H9 (cell line): ENCODE data around the gene VOPP1. TPM values are rescaled to one million over a fixed set of nuclear protein-coding genes. Genes with fewer than 3 reads are reported as not detected.
"Not testable (repeated sequence)": the region's sequence is repeated elsewhere in the genome, so short reads cannot be mapped to it uniquely, and the experiment has no call there.

Experiments
- DNase-seq: peaks from one replicate; pipeline ENCODE4 v3.0.0-alpha.2; 2017
- H2AFZ ChIP-seq: one replicate; pipeline ENCODE4 v1.6.1; 2013; ENCODE audit warnings: mild to moderate bottlenecking, low read length, control low read depth, moderate library complexity
- H2AK5ac ChIP-seq: 2 replicates; pipeline ENCODE4 v1.6.1; 2013; ENCODE audit warnings: low read length, control low read depth, mixed read lengths; ENCODE audit not compliant: insufficient read length
- H2BK120ac ChIP-seq: one replicate; pipeline ENCODE4 v1.6.1; 2013; ENCODE audit warnings: low read depth, mild to moderate bottlenecking, low read length, control low read depth, inconsistent platforms; ENCODE audit not compliant: poor library complexity, severe bottlenecking
- H2BK12ac ChIP-seq: 2 replicates; pipeline ENCODE4 v1.6.1; 2013; ENCODE audit warnings: low read length, control low read depth, mixed read lengths, low read depth; ENCODE audit not compliant: insufficient read length
- H2BK15ac ChIP-seq: 2 replicates; pipeline ENCODE4 v1.6.1; 2013; ENCODE audit warnings: low read depth, low read length, control low read depth
- H2BK20ac ChIP-seq: one replicate; pipeline ENCODE4 v1.6.1; 2013; ENCODE audit warnings: low read depth, mild to moderate bottlenecking, low read length, control low read depth, inconsistent platforms; ENCODE audit not compliant: poor library complexity, severe bottlenecking
- H2BK5ac ChIP-seq: 2 replicates; pipeline ENCODE4 v1.6.1; 2013; ENCODE audit warnings: low read length, control low read depth, mixed read lengths; ENCODE audit not compliant: insufficient read length
- H3K14ac ChIP-seq: 2 replicates; pipeline ENCODE4 v1.6.1; 2013; ENCODE audit warnings: low read length, control low read depth; ENCODE audit not compliant: insufficient read depth
- H3K18ac ChIP-seq: 2 replicates; pipeline ENCODE4 v1.6.1; 2013; ENCODE audit warnings: low read depth, mild to moderate bottlenecking, mixed read lengths, low read length, control low read depth; ENCODE audit not compliant: insufficient read length
- H3K23ac ChIP-seq: 2 replicates; pipeline ENCODE4 v1.6.1; 2013; ENCODE audit warnings: low read length, control low read depth, mixed read lengths, low read depth; ENCODE audit not compliant: insufficient read length
- H3K23me2 ChIP-seq: 2 replicates; pipeline ENCODE4 v1.6.1; 2013; ENCODE audit warnings: low read depth, mild to moderate bottlenecking, mixed read lengths, low read length, control low read depth; ENCODE audit not compliant: insufficient read length, poor library complexity, severe bottlenecking
- H3K27ac ChIP-seq: 2 replicates; pipeline ENCODE4 v1.5.1; 2013; ENCODE audit warnings: low read length, control low read depth, mixed read lengths, low read depth; ENCODE audit not compliant: insufficient read length
- H3K27me3 ChIP-seq: 2 replicates; pipeline ENCODE4 v1.6.1; 2013; ENCODE audit warnings: low read length, control low read depth, inconsistent platforms; ENCODE audit not compliant: insufficient read depth
- H3K4ac ChIP-seq: 2 replicates; pipeline ENCODE4 v1.6.1; 2013; ENCODE audit warnings: low read depth, mild to moderate bottlenecking, control low read depth, inconsistent platforms, low read length, moderate library complexity
- H3K4me1 ChIP-seq: 2 replicates; pipeline ENCODE4 v1.6.1; 2013; ENCODE audit warnings: low read length, control low read depth, inconsistent platforms; ENCODE audit not compliant: insufficient read depth
- H3K4me2 ChIP-seq: 2 replicates; pipeline ENCODE4 v1.6.1; 2013; ENCODE audit warnings: low read length, control low read depth, mixed read lengths; ENCODE audit not compliant: insufficient read length, insufficient read depth
- H3K56ac ChIP-seq: 2 replicates; pipeline ENCODE4 v1.6.1; 2013; ENCODE audit warnings: low read depth, mild to moderate bottlenecking, mixed read lengths, low read length, control low read depth; ENCODE audit not compliant: insufficient read length
- H3K79me1 ChIP-seq: 2 replicates; pipeline ENCODE4 v1.6.1; 2013; ENCODE audit warnings: low read depth, mild to moderate bottlenecking, moderate library complexity, low read length, control low read depth, inconsistent platforms; ENCODE audit not compliant: insufficient read depth, poor library complexity, severe bottlenecking
- H3K79me2 ChIP-seq: 2 replicates; pipeline ENCODE4 v1.6.1; 2013; ENCODE audit warnings: low read length, control low read depth, inconsistent platforms; ENCODE audit not compliant: insufficient read depth
- H3K9ac ChIP-seq: 2 replicates; pipeline ENCODE4 v1.6.1; 2013; ENCODE audit warnings: low read length, control low read depth, mixed read lengths; ENCODE audit not compliant: insufficient read length; ENCODE audit errors: extremely low read depth
- H3K9me3 ChIP-seq: one replicate; pipeline ENCODE4 v1.6.1; 2013; ENCODE audit warnings: low read depth, low read length, inconsistent platforms; ENCODE audit not compliant: control insufficient read depth
- H3T11ph ChIP-seq: one replicate; pipeline ENCODE4 v1.6.1; 2013; ENCODE audit warnings: mild to moderate bottlenecking, low read length, control low read depth, inconsistent platforms
- H4K20me1 ChIP-seq: one replicate; pipeline ENCODE4 v1.6.1; 2013; ENCODE audit not compliant: control insufficient read depth, insufficient read length, insufficient read depth
- H4K5ac ChIP-seq: 2 replicates; pipeline ENCODE4 v1.6.1; 2013; ENCODE audit warnings: low read depth, mild to moderate bottlenecking, mixed read lengths, low read length, control low read depth; ENCODE audit not compliant: insufficient read length
- H4K8ac ChIP-seq: replicated peaks from 2 replicates; pipeline ENCODE4 v1.6.1; 2013; ENCODE audit warnings: low read length, control low read depth, mixed read lengths, low read depth; ENCODE audit not compliant: insufficient read length
- H4K91ac ChIP-seq: 2 replicates; pipeline ENCODE4 v1.6.1; 2013; ENCODE audit warnings: low read depth, mild to moderate bottlenecking, moderate library complexity, mixed read lengths, low read length, control low read depth; ENCODE audit not compliant: insufficient read length
- H3K27ac Mint-ChIP-seq, 3 experiments: 2 replicates in 2 of 3; 3 replicates in 1 of 3; pipeline ENCODE4 v1.8.0; 2020 to 2021; ENCODE audit warnings: mixed read lengths in 3 of 3, mild to moderate bottlenecking in 1 of 3, moderate library complexity in 1 of 3
- H3K27me3 Mint-ChIP-seq: 2 replicates; pipeline ENCODE4 v1.8.0; 2021; ENCODE audit warnings: low read depth, mild to moderate bottlenecking, moderate library complexity, mixed read lengths
- H3K36me3 Mint-ChIP-seq, 3 experiments: 2 replicates in 2 of 3; 3 replicates in 1 of 3; pipeline ENCODE4 v1.8.0; 2020 to 2021; ENCODE audit warnings: low read depth in 3 of 3, mixed read lengths in 3 of 3; ENCODE audit not compliant: insufficient read depth in 1 of 3
- H3K4me1 Mint-ChIP-seq, 2 experiments: 2 replicates each; pipeline ENCODE4 v1.8.0; 2020; ENCODE audit warnings: mixed read lengths in 2 of 2
- H3K4me3 Mint-ChIP-seq, 2 experiments: 2 replicates in 1 of 2; 3 replicates in 1 of 2; pipeline ENCODE4 v1.8.0; 2020 to 2021; ENCODE audit warnings: mild to moderate bottlenecking in 2 of 2, mixed read lengths in 2 of 2, moderate library complexity in 1 of 2
- H3K9me3 Mint-ChIP-seq, 2 experiments: 2 replicates in 1 of 2; 3 replicates in 1 of 2; pipeline ENCODE4 v1.8.0; 2020; ENCODE audit warnings: mild to moderate bottlenecking in 2 of 2, mixed read lengths in 2 of 2, moderate library complexity in 1 of 2
- WGBS: extraction: QIAGEN DNeasy Blood & Tissue Kit; methylation state at CpG from one replicate; pipeline ENCODE4 v1.1.7; 2013; ENCODE audit warnings: missing lambda C conversion rate, low lambda C conversion rate, mixed read lengths; ENCODE audit not compliant: insufficient read length; ENCODE audit errors: extremely low coverage; 5-methylcytosine and 5-hydroxymethylcytosine counted together
- total RNA-seq: library from RNA; stranded (reverse); gene quantifications from 2 replicates; pipeline ENCODE4 v1.2.1, GENCODE V29; 2021

Gene VOPP1
- total RNA-seq, 1 experiment from 2014 or later, result 55.7 TPM

DNA sequence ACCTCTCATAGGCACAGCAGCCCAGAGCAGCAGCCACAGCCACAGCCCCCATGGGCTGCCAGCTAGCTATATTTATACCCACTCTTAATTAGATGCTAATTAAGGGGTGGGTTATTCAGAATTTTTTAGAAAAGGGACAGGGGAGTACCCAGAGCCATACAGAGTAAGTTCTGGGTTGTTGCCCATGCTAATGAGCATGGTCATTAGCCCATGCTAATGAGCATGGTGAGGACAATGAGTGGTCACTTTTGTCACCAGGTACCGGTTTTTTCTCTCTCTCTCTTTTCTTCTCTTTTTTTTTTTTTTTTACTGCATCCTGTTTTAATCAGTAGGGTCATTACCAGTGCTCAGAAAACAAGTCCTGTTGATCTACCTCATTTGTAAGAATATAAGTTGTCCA lies 37.4 kb upstream of the VOPP1 start:
- not testable (repeated sequence) for H3K36me3 Mint-ChIP-seq, H2BK120ac ChIP-seq, H3K23me2 ChIP-seq, H3K27ac ChIP-seq, DNase-seq, H4K20me1 ChIP-seq, H3K9me3 Mint-ChIP-seq, H3K27ac Mint-ChIP-seq, H3K4me1 Mint-ChIP-seq, H3T11ph ChIP-seq, H2AFZ ChIP-seq, H3K4me3 Mint-ChIP-seq, H4K8ac ChIP-seq, H3K27me3 ChIP-seq, H4K5ac ChIP-seq, H3K27me3 Mint-ChIP-seq, H2BK15ac ChIP-seq, H3K14ac ChIP-seq, H3K4ac ChIP-seq, H3K4me2 ChIP-seq, H3K9ac ChIP-seq, H3K18ac ChIP-seq, H3K56ac ChIP-seq, H4K91ac ChIP-seq, H3K9me3 ChIP-seq, H2AK5ac ChIP-seq, H2BK20ac ChIP-seq, H2BK5ac ChIP-seq, H3K23ac ChIP-seq, H3K79me1 ChIP-seq, H2BK12ac ChIP-seq, H3K79me2 ChIP-seq, H3K4me1 ChIP-seq
- WGBS, result no CpG with 5 or more reads among the region's 1 CpG

- not testable (repeated sequence) for H3K9me3 ChIP-seq, H3K4me3 Mint-ChIP-seq, H2BK5ac ChIP-seq, DNase-seq, H3K27me3 ChIP-seq, H4K91ac ChIP-seq, H3K56ac ChIP-seq, H2AK5ac ChIP-seq, H3K79me2 ChIP-seq, H3K27me3 Mint-ChIP-seq, H3K27ac Mint-ChIP-seq, H3K4me1 Mint-ChIP-seq, H2BK15ac ChIP-seq, H3K23ac ChIP-seq, H3K9ac ChIP-seq, H3K27ac ChIP-seq, H3K9me3 Mint-ChIP-seq, H4K20me1 ChIP-seq, H2BK20ac ChIP-seq, H3K4me1 ChIP-seq, H3K18ac ChIP-seq, H2BK120ac ChIP-seq, H2BK12ac ChIP-seq, H4K8ac ChIP-seq, H3K36me3 Mint-ChIP-seq, H4K5ac ChIP-seq, H2AFZ ChIP-seq, H3T11ph ChIP-seq, H3K79me1 ChIP-seq, H3K23me2 ChIP-seq, H3K4me2 ChIP-seq, H3K4ac ChIP-seq, H3K14ac ChIP-seq
Observed at GRCh38 chr7:55605661-55606060, 33.4 kb upstream of the VOPP1 start.
